Tibial nerve (tissue), 4 donors: ENCODE data around the gene ADAM19. TPM values are rescaled to one million over a fixed set of nuclear protein-coding genes. Genes with fewer than 3 reads are reported as not detected.

Experiments used
- DNase-seq, 2 donors: peaks; one replicate each; pipeline ENCODE4 v3.0.0-alpha.2; 2019; ENCODE audit warnings: low spot score in 2 of 2
- H3K27ac ChIP-seq, 4 donors: fragments of 200-600 bp; sonication (generic) in 3 of 4; one replicate each; pipeline ENCODE4 v1.5.1; 2017 to 2019; ENCODE audit warnings: mild to moderate bottlenecking in 1 of 4
- H3K27me3 ChIP-seq, 2 donors: fragments of 200-600 bp; sonication (generic) in 1 of 2; one replicate each; pipeline versions ENCODE4 v1.5.1 to v1.6.0; 2017 to 2019
- H3K36me3 ChIP-seq, 3 donors: fragments of 200-600 bp; sonication (generic); one replicate each; pipeline ENCODE4 v1.5.1; 2018 to 2019
- H3K4me1 ChIP-seq, 4 donors: fragments of 200-600 bp; sonication (generic) in 3 of 4; one replicate each; pipeline ENCODE4 v1.5.1; 2017 to 2019
- H3K4me3 ChIP-seq, 4 donors: fragments of 200-600 bp; sonication (generic) in 3 of 4; one replicate each; pipeline ENCODE4 v1.5.1; 2017 to 2019; ENCODE audit warnings: mild to moderate bottlenecking in 1 of 4, moderate library complexity in 1 of 4
- H3K9me3 ChIP-seq, 4 donors: fragments of 200-600 bp; sonication (generic) in 3 of 4; one replicate each; pipeline ENCODE4 v1.5.1; 2017 to 2019
- CTCF ChIP-seq, 5 experiments: fragments of 200-600 bp in 3 of 5; fragments of 450-650 bp in 2 of 5; sonication (generic) in 3 of 5; IDR thresholded peaks; one replicate each; pipeline ENCODE4 v1.5.1; 2016 to 2019; ENCODE audit warnings: antibody characterized with exemption in 5 of 5, mild to moderate bottlenecking in 3 of 5, moderate library complexity in 2 of 5
- EP300 ChIP-seq, 2 donors: sonication (generic); formaldehyde crosslinking; IDR thresholded peaks; one replicate each; pipeline ENCODE4 v1.6.1; 2017; ENCODE audit warnings: antibody characterized with exemption in 2 of 2, mild to moderate bottlenecking in 1 of 2
- POLR2A ChIP-seq, 2 donors: fragments of 450-650 bp; IDR thresholded peaks; one replicate each; pipeline ENCODE4 v1.6.1; 2017; ENCODE audit warnings: antibody characterized with exemption in 2 of 2, mild to moderate bottlenecking in 2 of 2, moderate library complexity in 2 of 2
- WGBS, 2 donors: methylation state at CpG; one replicate each; pipeline ENCODE4 v1.1.5; 2018; 5-methylcytosine and 5-hydroxymethylcytosine counted together
- total RNA-seq, 4 donors: library from RNA; depleted of rRNA; stranded (reverse); fragments of >200 nt; gene quantifications; one replicate each; pipeline ENCODE4 v1.1.0, GENCODE V29; 2016

ADAM19 gene
- total RNA-seq, 4 donors from 2014 or later = 7.2 to 13.2 (median 9.5) TPM

GRCh38 chr5:157477814-157478494 lies 97.6 kb downstream of the ADAM19 start:
- H3K27me3 ChIP-seq = no peaks in the 10 kb centered on the region
- H3K27ac ChIP-seq = peak overlapping the region in 2 of 4 donors; percentile 39 to 40
- peaks cover 0 to 24% (median 1%) of the 10 kb centered on the region in 4 donors for H3K4me1 ChIP-seq
- DNase-seq = no peak
- H3K9me3 ChIP-seq = no peaks in the 10 kb centered on the region
- no peak overlapping the region for H3K4me3 ChIP-seq
- peaks cover 0 to 39% (median 0%) of the 10 kb centered on the region in 3 donors for H3K36me3 ChIP-seq
- WGBS, 2 donors = 23 to 27% methylated on average over 5 of the region's 5 CpGs
- TF ChIP-seq POLR2A (IDR thresholded peaks at IDR 0.05) (no peak), CTCF (IDR thresholded peaks at IDR 0.05) (no peak), EP300 (IDR thresholded peaks at IDR 0.05) (no peak)

GRCh38 chr5:157476702-157477408 lies 98.7 kb downstream of the ADAM19 start:
- DNase-seq = peak in 1 of 2 donors; percentile 49
- Histone ChIP-seq H3K27me3 (no peaks in the 10 kb centered on the region), H3K27ac (no peak overlapping the region), H3K4me3 (no peak overlapping the region), H3K9me3 (no peaks in the 10 kb centered on the region), H3K36me3 (peaks cover 0 to 39% (median 0%) of the 10 kb centered on the region in 3 donors), H3K4me1 (peaks cover 0 to 24% (median 1%) of the 10 kb centered on the region in 4 donors)
- 61 to 65% methylated on average over 7 of the region's 7 CpGs for WGBS, 2 donors
- no peak for TF ChIP-seq EP300 (IDR thresholded peaks at IDR 0.05)
- peak; percentile 52 to 69 (median 63) for TF ChIP-seq CTCF (IDR thresholded peaks at IDR 0.05)

- 95% methylated on average over 3 of the region's 3 CpGs for WGBS, 2 donors
- Histone ChIP-seq H3K36me3 (peaks cover 0 to 26% (median 0%) of the 10 kb centered on the region in 3 donors), H3K4me1 (peaks cover 0 to 27% (median 1%) of the 10 kb centered on the region in 4 donors), H3K27me3 (no peaks in the 10 kb centered on the region), H3K4me3 (no peak overlapping the region), H3K9me3 (no peaks in the 10 kb centered on the region), H3K27ac (no peak overlapping the region)
- DNase-seq = no peak
- TF ChIP-seq EP300 (IDR thresholded peaks at IDR 0.05) (no peak), CTCF (IDR thresholded peaks at IDR 0.05) (no peak), POLR2A (IDR thresholded peaks at IDR 0.05) (no peak)
Observed at GRCh38 chr5:157475432-157475831, 100.1 kb downstream of the ADAM19 start.

GRCh38 chr5:157473383-157474320 lies 101.9 kb downstream of the ADAM19 start:
- Histone ChIP-seq H3K4me3 (no peak overlapping the region), H3K27ac (no peak overlapping the region), H3K36me3 (peaks cover 0 to 13% (median 0%) of the 10 kb centered on the region in 3 donors), H3K9me3 (no peaks in the 10 kb centered on the region), H3K27me3 (no peaks in the 10 kb centered on the region), H3K4me1 (peaks cover 0 to 14% (median 0%) of the 10 kb centered on the region in 4 donors)
- 60 to 80% methylated on average over 7 of the region's 7 CpGs for WGBS, 2 donors
- no peak for DNase-seq
- TF ChIP-seq CTCF (IDR thresholded peaks at IDR 0.05) (no peak), POLR2A (IDR thresholded peaks at IDR 0.05) (no peak), EP300 (IDR thresholded peaks at IDR 0.05) (no peak)
